Pancreas (tissue), 10 donors: ENCODE measurements around the gene IFNA13. TPM values are rescaled to one million over a fixed set of nuclear protein-coding genes. Genes with fewer than 3 reads are reported as not detected.

Source experiments
- ATAC-seq, 4 donors: fragments of 200-7000 bp; cut with Tn5 transposase; one replicate each; pipeline versions ENCODE4 v1.8.0 to v1.9.1; 2020; ENCODE audit warnings: mild to moderate bottlenecking in 4 of 4, moderate library complexity in 4 of 4
- DNase-seq, 6 donors: peaks; one replicate each; pipeline ENCODE4 v3.0.0-alpha.2; 2020
- FAIRE-seq: peaks from 2 replicates; lab custom pipeline; 2012; peaks lifted over from hg19 to GRCh38; lab: Jason Lieb, UNC
- H3K27ac ChIP-seq, 4 donors: fragments of 200-600 bp; sonication (generic); 1 replicate in 3 of 4; 2 replicates in 1 of 4; pipeline versions ENCODE4 v1.5.0 to v1.8.0; 2020
- H3K27me3 ChIP-seq, 4 donors: fragments of 200-600 bp; one replicate each; pipeline ENCODE4 v1.8.0; 2021
- H3K36me3 ChIP-seq, 3 donors: fragments of 200-600 bp; sonication (generic) in 1 of 3; one replicate each; pipeline versions ENCODE4 v1.5.0 to v1.8.0; 2020 to 2021
- H3K4me1 ChIP-seq, 3 donors: fragments of 200-600 bp; one replicate each; pipeline ENCODE4 v1.8.0; 2021
- H3K4me3 ChIP-seq, 4 donors: fragments of 200-600 bp; sonication (generic) in 2 of 4; one replicate each; pipeline versions ENCODE4 v1.5.0 to v1.8.0; 2020 to 2021
- H3K9me3 ChIP-seq, 4 donors: fragments of 200-600 bp; one replicate each; pipeline ENCODE4 v1.8.0; 2021
- CTCF ChIP-seq, 4 donors: fragments of 200-600 bp; sonication (generic) in 3 of 4; IDR thresholded peaks; one replicate each; pipeline versions ENCODE4 v1.5.0 to v1.8.0; 2021; ENCODE audit warnings: antibody characterized with exemption in 4 of 4
- WGBS, 2 donors: extraction: QIAGEN DNeasy Blood & Tissue Kit; methylation state at CpG; one replicate each; pipeline ENCODE4 v1.1.7; 2013; 5-methylcytosine and 5-hydroxymethylcytosine counted together
- intact Hi-C, 3 donors: fragments of 100-400 bp; cut with DNase I; formaldehyde crosslinking; loops; one replicate each; pipeline versions ENCODE4 v1.11.1 to v1.14.2; 2022
- polyA plus RNA-seq, 2 donors: library from polyadenylated mRNA; stranded (reverse); fragments of 200-250 nt; gene quantifications; one replicate each; pipeline ENCODE4 v1.2.3, GENCODE V29; 2013
- total RNA-seq, 6 donors: library from RNA; stranded (reverse); fragmentation: NEBNext Ultra II Directional in 4 of 6; extraction: Animal tissue kit (Norgen Biotek cat#: 25700) in 4 of 6; gene quantifications; one replicate each; pipeline versions ENCODE4 v1.2.1 to v1.2.4, GENCODE V29; 2021 to 2023
- donor health status: healthy with polysubstance abuse.
- donor health status: DM: no; HTN: no; CAD: no; lungs with moderate emphysema.
- donor health status: DM: no; HTN: no; CAD: no.
- donor health status: control.
- donor health status: control.
- donor health status: Bipolar disorder and iron deficiency.
- donor health status: DM: yes; HTN: yes; CAD: no.
- donor health status: DM: no; HTN: no; CAD: no.
- donor health status: DM: no; HTN: no; CAD: no.
- donor health status: DM: yes; HTN: yes; CAD: no.

IFNA13 gene
- total and polyA plus RNA-seq, 8 donors, result 0.07 TPM; not detected in 7

GRCh38 chr9:21399956-21400355 lies 32.1 kb upstream of the IFNA13 start:
- DNase-seq, result no peak
- 14 to 19% methylated on average over 3 of the region's 3 CpGs for WGBS, 2 donors
- Histone ChIP-seq H3K9me3 (no peaks in the 10 kb centered on the region), H3K27me3 (peaks cover 0 to 58% (median 3%) of the 10 kb centered on the region in 4 donors), H3K4me1 (no peaks in the 10 kb centered on the region), H3K4me3 (no peak overlapping the region), H3K27ac (no peak overlapping the region), H3K36me3 (no peaks in the 10 kb centered on the region)
- no peak for ATAC-seq
- intact Hi-C loops, result loop anchor here in 2 of 3 donors (10.0 kb wide), 2 partner anchors 75 to 175 kb away; no protein-coding TSS in a partner anchor
- no peak for FAIRE-seq
- no peak for TF ChIP-seq CTCF (IDR thresholded peaks at IDR 0.05)

GRCh38 chr9:21398955-21399489 lies 31.2 kb upstream of the IFNA13 start:
- intact Hi-C loops, result loop anchor here in 2 of 3 donors (10.0 kb wide), 2 partner anchors 74 to 176 kb away; no protein-coding TSS in a partner anchor
- H3K27ac ChIP-seq, result no peak overlapping the region
- ATAC-seq (no peak), FAIRE-seq (no peak), DNase-seq (no peak)
- no peaks in the 10 kb centered on the region for H3K36me3 ChIP-seq
- 77 to 85% methylated on average over 5 of the region's 5 CpGs for WGBS, 2 donors
- no peak for TF ChIP-seq CTCF (IDR thresholded peaks at IDR 0.05)
- H3K4me3 ChIP-seq, result no peak overlapping the region
- peaks cover 0 to 61% (median 3%) of the 10 kb centered on the region in 4 donors for H3K27me3 ChIP-seq
- H3K9me3 ChIP-seq, result no peaks in the 10 kb centered on the region
- no peaks in the 10 kb centered on the region for H3K4me1 ChIP-seq

- Histone ChIP-seq H3K4me1 (no peaks in the 10 kb centered on the region), H3K9me3 (no peaks in the 10 kb centered on the region), H3K4me3 (peak overlapping the region in 2 of 4 donors; percentile 27 to 42), H3K27ac (no peak overlapping the region), H3K27me3 (peaks cover 0 to 36% (median 0%) of the 10 kb centered on the region in 4 donors), H3K36me3 (no peaks in the 10 kb centered on the region)
- DNase-seq, result peak in 5 of 6 donors; percentile 44 to 79 (median 48)
- ATAC-seq, result peak; percentile 70 to 91 (median 86)
- FAIRE-seq, result no peak
- 4 to 5% methylated on average over 40 of the region's 40 CpGs for WGBS, 2 donors
- peak; percentile 49 to 73 (median 68) for TF ChIP-seq CTCF (IDR thresholded peaks at IDR 0.05)
- intact Hi-C loops, result loop anchor here in 2 of 3 donors (10.0 kb wide), 2 partner anchors 71 to 179 kb away; no protein-coding TSS in a partner anchor
Observed at GRCh38 chr9:21395778-21396717, 28.2 kb upstream of the IFNA13 start.

GRCh38 chr9:21392270-21392669 lies 24.4 kb upstream of the IFNA13 start:
- Histone ChIP-seq H3K9me3 (no peaks in the 10 kb centered on the region), H3K27me3 (peaks cover 0 to 42% (median 7%) of the 10 kb centered on the region in 4 donors), H3K27ac (no peak overlapping the region), H3K4me1 (no peaks in the 10 kb centered on the region), H3K36me3 (no peaks in the 10 kb centered on the region), H3K4me3 (no peak overlapping the region)
- 65 to 66% methylated on average over 6 of the region's 6 CpGs for WGBS, 2 donors
- no peak for FAIRE-seq
- intact Hi-C loops, result loop anchor here in 2 of 3 donors (10.0 kb wide), 2 partner anchors 67 to 183 kb away; no protein-coding TSS in a partner anchor
- DNase-seq, result no peak
- peak in 2 of 4 donors; percentile 12 to 27 for TF ChIP-seq CTCF (IDR thresholded peaks at IDR 0.05)
- ATAC-seq, result peak in 2 of 4 donors; percentile 41 to 47
